Vagina (tissue), 2 donors: ENCODE measurements around the gene PLAAT4.

Experiments
- POLR2AphosphoS5 ChIP-seq, 2 donors: sonication (generic); formaldehyde crosslinking; IDR thresholded peaks; one replicate each; pipeline ENCODE4 v1.9.0; 2017; ENCODE audit warnings: antibody characterized with exemption in 2 of 2, mild to moderate bottlenecking in 2 of 2, low read depth in 1 of 2; ENCODE audit not compliant: insufficient read depth in 1 of 2
- TF ChIP-seq, protein P1 (sequence below), 3 experiments: fragments of 450-650 bp in 2 of 3; fragments of 200-600 bp in 1 of 3; sonication (generic) in 1 of 3; IDR thresholded peaks; one replicate each; pipeline ENCODE4 v1.5.1; 2017 to 2019; ENCODE audit warnings: antibody characterized with exemption in 3 of 3, mild to moderate bottlenecking in 2 of 3, moderate library complexity in 2 of 3

GRCh38 chr11:63504933-63505586 is 31.5 kb upstream of the PLAAT4 start:
- no peak for TF ChIP-seq POLR2AphosphoS5 (IDR thresholded peaks at IDR 0.05; ENCODE audit: insufficient read depth in 1 of 2, low read depth in 1 of 2)
- TF ChIP-seq, protein P1, sequence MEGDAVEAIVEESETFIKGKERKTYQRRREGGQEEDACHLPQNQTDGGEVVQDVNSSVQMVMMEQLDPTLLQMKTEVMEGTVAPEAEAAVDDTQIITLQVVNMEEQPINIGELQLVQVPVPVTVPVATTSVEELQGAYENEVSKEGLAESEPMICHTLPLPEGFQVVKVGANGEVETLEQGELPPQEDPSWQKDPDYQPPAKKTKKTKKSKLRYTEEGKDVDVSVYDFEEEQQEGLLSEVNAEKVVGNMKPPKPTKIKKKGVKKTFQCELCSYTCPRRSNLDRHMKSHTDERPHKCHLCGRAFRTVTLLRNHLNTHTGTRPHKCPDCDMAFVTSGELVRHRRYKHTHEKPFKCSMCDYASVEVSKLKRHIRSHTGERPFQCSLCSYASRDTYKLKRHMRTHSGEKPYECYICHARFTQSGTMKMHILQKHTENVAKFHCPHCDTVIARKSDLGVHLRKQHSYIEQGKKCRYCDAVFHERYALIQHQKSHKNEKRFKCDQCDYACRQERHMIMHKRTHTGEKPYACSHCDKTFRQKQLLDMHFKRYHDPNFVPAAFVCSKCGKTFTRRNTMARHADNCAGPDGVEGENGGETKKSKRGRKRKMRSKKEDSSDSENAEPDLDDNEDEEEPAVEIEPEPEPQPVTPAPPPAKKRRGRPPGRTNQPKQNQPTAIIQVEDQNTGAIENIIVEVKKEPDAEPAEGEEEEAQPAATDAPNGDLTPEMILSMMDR (IDR thresholded peaks at IDR 0.05) = no peak
